GM21423 (cell line): Measurements from ENCODE around the gene AKT1S1.

Experiments
- ATAC-seq: cut with Tn5 transposase; IDR thresholded peaks from one replicate; pipeline ENCODE4 v1.9.1; 2021; ENCODE audit warnings: mild to moderate bottlenecking, moderate library complexity; ENCODE audit not compliant: unreplicated experiment

AKT1S1 gene

DNA sequence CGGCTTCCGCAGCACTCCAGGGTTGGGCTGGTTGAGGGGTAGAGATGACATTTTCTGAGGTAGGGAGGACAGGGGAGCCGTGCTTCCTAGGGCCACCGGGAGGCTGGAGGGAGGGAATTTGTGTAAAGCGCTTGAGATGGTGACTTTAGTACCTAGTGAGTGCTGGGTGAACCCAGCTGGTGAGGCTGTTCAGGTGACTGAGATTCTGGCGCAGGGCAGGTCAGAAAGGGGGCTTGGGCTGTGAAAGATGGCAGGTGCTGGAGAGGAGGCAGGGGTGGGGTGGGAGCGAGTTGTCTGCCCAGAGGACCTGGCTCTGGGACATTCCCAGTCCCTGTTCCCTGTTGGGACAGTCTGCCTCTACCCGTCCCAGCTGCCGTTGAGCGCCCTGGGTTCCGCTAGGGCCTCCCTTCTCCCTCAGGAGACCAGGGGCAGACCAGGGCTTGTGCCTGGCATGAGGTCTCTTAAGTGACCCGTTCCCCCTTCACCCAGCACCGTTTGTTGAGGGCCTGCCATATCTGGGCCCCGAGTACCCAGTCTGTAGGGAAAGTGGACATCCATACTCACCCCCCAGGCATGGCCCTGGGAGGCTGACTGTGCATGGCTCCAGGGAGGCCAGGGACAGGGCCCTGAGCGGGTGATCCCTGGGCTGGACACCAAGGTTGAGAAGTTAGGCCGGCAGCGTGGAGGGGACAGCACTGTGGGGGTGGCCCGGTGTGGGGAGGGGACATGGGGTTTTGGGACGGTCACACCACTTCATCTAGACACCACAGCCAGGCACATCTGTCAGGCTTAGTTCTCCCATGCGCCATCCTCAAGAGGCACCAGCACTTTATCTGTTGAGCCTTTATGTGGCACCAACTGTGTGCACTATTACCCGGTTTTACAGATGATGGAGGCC is 21.2 kb downstream of the AKT1S1 start:
- no peak for ATAC-seq

DNA sequence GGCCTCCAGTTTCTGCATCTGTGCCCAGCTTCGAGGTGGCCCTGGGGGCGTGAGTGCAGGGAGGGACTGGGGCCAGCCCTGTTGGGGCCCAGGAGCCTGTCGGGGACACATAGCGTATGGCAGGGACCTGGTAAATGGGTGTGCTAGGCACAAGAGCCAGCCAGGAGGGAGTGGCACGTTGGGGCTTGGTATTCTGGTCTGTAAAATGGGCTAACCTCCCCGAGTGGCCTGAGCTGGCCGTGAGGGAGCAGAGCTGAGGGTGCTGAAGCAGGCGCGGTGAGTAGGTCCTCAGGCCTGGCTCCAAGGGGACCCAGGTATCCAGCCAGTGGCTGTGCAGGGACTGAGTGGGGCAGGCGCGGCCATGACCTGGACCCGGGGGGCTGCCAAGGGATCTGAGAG is 21.9 kb downstream of the AKT1S1 start:
- ATAC-seq = no peak

DNA sequence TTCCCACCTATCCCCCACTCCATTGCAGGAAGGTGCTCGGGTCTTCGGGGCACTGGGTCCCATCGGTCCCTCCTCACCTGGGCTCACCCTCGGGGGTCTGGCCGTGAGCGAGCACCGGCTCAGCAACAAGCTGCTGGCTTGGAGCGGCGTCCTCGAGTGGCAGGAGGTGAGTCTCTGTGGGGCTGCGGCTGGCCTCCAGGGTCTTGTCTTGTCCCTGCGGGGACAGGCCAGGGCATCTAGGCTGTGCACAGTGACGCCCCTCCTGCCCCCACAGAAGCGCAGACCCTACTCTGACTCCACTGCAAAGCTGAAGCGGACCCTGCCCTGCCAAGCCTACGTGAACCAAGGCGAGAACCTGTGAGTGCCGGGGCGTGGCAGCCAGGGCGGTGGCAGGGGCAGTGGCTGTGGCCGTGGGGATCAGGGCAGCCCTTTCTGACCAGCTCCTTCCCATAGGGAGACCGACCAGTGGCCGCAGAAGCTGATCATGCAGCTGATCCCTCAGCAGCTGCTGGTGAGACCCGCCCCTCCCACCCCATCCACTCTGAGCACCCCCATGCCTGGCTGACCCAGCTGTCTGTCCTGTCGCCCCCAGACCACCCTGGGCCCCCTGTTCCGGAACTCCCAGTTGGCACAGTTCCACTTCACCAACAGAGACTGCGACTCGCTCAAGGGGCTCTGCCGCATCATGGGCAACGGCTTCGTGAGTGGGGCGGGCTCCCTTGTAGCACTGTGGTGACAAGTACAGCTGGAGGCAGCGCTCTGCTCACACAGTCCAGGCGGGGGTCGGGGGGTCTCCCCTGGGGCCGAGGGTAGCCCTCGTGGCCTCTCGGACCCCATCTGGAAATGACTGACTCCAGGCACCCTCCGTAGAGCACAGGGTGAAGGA is 22.5 kb downstream of the AKT1S1 start:
- ATAC-seq = no peak

DNA sequence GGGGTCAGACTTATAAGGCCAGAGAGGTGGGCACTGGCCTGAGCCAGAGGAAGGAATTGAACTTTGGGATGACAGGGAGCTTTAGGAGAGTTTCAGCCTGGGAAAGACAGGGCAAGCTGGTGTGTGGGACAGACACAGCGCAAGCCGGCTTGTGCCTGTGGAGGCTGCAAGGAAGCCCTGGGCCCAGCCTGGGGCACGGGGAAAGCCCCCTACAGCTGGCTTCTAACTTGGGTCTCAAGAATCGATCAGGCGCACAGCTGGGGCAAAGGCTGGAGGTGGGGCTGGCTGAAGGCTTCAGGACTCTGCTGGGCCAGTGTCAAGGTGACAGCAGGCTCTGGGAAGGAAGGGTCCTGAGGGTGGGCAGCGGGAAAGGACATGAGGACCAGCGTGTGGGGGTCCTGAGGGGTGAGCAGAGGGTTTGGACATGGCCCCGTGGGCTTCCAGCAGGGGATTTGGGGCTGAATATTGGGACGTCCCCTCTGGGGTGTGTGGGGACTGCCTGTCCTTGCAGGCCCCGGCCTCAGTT is 23.2 kb downstream of the AKT1S1 start:
- ATAC-seq = no peak

DNA sequence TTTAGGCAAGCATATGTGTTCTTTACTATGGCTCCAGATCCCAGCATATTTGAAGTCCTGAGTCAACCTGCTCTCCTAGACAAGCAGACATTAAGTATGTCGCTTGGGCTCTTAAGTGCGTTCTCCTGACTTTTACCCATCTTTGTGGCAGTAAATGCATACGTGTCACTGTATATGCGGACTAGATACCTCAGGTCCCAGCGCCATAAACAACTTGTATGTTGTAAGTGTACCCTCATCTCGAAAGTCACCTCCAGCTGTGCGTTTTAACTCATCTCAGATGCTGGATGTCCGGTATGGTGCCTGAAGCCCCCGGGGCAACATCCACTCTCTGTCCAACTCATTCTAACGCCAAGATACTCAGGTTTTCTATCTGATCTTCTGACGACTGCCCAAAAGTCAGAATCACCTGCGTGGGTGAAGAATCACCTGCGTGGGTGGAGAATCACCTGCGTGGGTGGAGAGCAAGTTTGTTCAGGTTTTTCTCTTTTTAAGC is 24.5 kb downstream of the AKT1S1 start:
- ATAC-seq = no peak

DNA sequence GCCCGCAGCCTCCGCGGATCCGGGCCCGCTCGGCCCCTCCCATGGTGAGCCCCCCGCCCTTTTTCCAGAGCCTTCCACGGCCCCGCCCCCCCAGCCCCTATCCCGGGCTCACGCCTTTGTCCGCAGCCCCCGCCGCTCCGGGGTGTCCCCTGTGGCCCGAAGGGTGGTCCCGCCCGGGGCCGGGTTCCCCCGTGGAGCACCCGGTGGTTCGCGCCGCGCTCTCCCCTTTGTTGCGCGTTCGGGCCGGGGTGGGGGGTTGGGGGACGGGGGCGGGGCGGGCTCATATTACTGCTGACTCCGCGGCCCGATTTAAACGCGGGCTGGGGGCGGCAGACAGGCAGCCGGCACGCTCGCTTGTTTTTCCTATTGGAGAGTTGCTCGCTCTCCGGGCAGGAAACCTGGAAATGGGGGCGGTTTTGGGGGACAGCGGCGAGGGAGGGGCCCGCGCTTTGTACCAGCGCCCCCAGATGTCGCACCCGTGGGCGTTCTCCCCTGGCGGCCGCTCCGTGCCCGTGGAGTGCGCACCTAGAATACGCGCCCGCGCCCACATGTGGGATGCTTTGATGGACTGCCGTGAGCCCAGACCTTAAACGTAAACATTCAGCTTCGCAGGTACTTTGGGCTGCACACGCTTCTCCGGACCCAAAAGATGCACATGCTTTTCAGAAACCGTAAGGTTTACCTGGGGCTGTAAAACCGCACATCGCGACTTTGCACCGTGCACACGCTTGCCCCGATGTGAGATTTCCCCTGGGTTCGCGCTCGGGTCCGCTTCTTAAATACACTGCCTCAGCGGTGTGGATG is 25.5 kb downstream of the AKT1S1 start:
- ATAC-seq = no peak

DNA sequence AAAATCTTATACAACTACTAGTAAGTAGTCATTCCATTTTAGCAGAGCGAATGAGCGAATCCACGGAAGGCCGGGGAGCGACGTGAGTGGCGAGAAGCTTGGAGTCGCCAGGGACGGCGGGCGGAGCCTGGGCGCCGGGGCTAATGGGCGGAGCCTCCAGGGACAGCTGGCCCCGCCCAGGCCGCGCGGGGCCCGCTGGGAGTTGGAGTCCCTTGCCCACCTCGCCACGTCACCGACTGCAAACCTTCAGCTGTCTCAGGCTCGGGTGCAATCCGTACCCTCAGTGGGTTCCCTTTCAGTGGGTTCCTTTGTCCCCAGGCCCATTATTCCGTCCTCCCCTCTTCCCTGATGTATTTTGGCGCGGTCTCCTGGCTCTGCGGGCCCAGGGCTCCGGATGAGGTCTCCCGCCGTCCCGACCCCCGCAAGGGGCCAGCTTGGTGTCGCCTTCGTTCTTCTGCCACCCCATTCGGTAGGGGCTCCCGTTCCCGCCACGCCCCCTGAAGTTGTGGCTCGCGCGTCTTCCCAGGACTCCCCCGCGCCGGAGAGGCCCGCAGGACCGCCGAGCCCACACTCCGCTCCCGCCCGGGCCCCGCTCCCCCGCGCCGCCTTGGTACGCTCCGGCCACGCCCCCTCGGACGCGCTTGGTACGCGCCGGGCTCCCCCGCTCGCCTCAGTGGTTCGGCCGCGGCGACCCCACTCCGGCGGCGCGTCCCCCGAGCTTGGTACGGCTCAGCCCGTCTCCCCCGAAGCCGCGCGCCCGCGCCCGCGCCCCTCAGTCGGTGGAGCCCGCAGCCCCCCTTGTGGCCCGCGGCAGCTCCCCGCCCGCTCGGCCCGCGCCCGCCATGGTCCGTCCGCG is 26.4 kb downstream of the AKT1S1 start, which contains the start of gene PTOV1:
Gene PTOV1, plus strand, starts transcription at position 673 of the 856 bp plus-strand sequence.
- ATAC-seq = peak; percentile 74

DNA sequence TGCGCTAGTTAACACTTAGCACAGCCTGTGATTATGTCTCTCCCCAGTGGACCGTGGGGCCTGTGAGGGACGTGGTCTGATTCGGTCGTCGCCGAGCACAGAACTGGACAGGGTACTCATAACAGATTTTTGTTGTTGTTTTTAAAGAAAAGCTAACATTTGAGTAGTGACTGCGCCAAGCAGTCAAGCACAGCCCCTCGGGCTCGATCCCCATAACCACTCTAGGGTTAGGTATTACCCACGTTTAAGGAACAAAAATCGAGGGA is 27.0 kb downstream of the AKT1S1 start:
- ATAC-seq = no peak

DNA sequence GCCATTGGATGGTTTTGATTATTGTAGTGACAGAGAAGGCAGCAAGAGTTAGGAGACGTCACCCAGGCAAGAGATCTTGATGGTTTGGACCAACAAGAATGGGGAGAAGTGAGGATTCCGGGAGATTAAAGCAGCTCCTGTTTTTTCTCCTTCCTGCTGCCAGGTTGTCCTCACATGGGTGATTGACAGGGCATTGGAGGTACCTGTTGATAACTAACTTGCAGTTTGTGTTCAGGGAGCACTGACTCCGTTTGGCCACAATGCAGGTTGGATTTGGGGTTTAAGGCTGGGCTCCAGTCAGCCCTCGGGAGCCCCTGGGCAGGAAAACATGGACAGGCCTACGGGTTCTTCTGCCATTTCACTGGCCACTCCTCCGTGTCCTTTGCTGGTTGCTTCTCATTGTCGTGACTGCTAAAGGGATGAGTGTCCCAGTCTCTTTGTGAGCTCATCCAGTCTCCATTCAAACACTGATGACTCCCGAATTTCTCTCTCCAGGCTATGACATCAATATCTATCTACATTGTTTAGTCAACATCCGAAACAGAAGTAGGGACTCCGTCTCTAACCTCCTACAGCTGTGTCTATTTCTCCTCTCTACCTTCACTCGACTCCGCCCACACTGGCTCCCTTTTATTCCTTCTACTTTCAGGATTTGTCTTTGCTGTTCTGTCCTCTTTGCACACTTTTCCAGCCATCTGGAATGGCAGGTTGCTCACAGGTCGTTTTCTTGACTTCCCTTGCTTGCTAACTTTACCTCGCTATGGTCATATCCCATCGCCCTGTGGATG is 27.5 kb downstream of the AKT1S1 start:
- no peak for ATAC-seq

DNA sequence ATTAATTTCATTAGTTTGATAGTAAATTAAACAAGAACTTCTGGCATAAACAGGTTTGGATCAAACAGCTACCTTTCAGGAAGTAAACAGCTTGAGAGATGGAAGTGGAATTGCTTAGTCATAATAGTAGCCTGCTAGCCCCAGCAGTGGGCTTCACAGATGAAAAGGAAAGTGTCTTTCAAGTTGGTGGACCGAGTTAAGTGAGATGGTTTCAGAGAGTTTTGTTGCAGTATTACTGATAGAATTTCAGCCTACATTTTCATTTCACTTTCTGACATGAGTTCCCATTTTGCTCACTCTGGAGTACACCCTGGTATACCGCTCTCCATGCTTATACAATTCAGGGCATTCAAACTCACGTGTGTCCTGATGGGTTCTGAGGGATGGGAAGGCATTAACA is 28.2 kb downstream of the AKT1S1 start:
- no peak for ATAC-seq

DNA sequence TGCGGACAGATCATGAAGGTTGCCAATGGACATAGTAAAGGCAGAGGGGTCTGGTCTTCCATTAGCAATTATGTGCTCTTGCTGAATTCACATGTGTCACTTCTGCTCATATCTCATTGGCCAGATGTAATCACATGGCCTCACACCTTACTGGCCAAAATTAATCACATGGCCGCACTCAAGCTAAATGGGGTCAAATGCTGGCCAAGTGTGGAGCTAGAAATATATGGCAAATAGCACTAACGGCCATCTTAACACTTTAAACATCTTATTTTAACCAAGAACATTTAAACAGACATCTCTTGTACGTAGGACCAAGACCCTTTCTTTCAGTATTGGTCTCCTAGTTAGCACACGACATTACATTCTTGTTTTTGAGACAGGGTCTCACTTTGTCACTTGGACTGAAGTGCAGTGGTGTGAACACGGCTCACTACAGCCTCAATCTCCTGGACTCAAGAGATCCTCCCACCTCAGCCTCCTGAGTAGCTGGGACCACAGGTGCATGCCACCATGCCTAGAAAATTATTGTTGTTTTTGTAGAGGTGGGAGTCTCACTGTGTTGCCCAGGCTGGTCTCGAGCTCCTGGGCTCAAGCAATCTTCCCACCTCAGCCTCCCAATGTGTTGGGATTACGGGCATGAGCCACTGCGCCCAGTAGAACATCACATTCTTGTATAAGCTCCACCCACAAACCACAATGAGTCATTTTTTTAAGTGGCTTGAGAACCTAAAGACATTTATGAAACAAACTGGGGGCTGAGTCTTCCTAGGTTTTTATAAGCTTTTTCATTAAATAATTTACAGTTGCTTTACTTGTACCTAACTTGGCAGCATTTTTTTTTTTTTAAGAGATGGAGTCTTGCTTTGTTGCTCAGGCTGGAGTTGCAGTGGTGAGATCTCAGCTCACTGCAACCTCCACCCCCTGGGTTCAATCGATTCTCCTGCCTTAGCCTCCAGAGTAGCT is 29.1 kb downstream of the AKT1S1 start:
- ATAC-seq = no peak

DNA sequence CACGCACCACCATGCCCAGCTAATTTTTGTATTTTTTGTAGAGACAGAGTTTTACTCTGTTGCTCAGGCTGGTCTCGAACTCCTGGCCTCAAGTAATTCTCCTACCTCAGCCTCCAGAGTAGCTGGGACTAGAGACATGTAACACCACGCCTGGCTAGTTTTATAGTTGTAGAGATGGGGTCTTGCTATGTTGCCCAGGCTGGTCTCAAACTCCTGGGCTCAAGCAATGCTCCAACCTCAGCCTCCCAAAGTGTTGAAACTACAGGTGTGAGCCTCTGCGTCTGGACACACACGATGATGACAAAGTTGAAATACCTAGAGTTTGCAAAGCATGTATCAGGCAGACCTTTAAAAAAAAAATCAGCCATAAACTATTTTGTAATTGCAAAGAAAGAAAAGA is 30.7 kb downstream of the AKT1S1 start:
- ATAC-seq = no peak

DNA sequence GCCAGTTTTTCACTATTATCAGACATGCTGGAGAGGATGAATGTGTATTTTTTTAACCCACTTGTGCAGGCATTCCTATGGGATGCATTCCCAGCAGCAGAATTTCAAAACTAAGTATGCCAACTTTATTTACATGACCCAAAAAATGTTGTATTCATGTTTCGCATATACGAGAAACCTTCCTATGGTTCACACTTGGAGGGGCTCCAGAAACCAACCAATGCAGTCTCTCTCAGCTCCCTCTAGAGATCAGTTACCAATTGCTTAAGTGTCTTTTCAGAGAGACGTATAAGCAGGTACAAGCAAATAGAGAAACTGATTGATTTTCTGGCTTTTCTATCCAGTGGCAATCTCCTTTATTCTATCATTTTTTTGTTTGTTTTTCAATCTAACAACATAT is 31.7 kb downstream of the AKT1S1 start:
- ATAC-seq = no peak

DNA sequence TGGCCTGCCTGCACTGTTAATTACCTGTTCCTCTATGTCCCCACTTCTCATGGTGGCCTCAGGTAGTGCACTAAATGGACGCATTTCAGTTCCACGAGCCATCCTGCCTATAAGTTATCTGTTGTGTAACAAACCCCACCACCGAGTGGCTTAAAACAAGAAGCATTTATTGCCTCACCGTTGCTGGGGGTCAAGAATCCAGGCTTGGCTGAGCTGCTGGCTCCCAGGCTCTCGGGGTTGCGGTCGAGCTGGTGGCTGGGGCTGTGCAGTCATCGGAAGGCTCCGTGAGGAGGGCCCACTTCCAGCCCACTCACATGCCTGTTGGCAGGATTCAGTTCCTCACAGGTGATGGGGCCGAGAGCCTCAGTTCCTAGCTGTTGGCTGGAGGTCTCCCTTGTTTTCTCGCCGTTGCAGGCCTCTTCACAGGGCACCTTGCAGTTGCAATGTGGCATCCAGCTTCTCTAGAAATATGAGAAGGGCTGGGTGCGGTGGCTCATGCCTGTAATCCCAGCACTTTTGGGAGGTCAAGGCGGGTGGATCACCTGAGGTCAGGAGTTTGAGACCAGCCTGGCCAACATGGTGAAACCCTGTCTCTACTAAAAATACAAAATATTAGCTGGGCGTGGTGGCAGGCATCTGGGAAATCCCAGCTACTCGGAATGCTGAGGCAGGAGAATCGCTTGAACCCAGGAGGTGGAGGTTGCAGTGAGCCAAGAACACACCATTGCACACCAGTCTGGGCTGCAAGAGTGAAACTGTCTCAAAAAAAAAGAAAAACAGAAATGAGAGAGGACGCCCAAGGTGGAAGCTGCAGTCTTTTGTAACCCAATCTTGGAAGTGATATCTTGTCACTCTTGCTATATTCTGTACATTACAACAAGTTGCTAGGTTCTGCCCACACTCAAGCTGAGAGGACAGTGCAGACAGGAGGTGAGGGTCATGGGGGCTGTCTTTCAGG is 32.7 kb downstream of the AKT1S1 start:
- no peak for ATAC-seq

DNA sequence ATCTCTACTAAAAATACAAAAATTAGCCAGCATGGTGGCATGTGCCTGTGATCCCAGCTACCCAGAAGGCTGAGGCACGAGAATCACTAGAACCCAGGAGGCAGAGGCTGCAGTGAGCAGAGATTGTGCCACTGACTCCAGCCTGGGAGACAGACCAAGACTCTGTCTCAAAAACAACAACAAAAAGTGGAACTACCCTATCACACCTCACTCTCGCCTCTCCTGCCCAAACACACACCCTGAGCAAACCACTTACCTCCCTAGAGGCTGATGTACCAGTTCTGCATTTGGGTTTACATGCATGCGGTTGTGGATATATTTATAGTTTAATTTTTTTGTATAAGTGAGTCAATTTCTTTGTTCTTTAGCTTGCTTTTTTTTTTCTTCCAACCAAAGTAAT is 33.9 kb downstream of the AKT1S1 start:
- no peak for ATAC-seq

DNA sequence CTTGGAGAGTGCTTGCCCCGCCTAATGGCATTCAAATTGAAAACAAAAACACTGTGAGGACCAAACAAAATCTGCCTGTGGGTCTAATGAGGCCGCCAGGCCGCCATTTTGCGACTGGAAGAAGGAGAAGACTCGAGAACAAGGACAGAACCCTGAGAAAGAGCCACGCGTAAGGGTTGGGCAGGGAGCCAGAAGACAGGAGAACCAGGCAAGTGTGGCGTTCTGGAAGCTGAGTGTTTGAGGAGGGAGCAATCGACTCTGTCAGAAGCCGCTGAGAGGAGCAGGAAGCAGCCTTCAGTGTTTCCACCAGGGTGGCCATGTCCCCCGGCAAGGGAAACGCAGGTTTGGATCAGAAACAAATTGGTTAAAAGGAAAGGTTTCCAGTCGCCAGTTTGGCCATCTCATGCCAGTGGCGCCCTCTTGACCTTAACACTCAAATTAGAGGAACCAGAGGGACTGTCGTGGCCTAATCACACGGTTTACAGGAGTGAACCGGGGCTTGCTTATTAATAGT is 36.4 kb downstream of the AKT1S1 start:
- no peak for ATAC-seq

DNA sequence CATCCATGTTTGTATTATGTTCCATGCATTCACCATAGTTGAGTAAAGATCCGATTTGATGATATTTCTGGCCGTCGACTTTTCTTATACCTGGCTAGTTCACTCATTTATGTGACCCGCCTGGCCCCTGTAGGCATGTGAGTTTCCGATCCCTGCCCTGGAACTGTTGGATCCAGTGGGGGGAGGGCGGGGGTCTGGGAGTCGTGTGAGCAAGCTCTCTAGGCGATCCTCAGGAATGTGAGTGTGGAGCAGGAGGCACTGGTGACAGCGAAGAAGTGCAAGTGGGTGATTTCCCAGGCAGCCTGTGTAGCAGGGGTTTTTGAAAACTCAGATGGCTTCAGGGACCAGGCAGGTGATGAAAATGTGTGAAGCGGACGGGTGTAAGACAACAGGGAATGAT is 36.8 kb downstream of the AKT1S1 start:
- no peak for ATAC-seq
